GM21381 (cell line): ENCODE measurements around the gene UBTF.

Experiments used
- ATAC-seq: cut with Tn5 transposase; IDR thresholded peaks from one replicate; pipeline ENCODE4 v1.9.1; 2021; ENCODE audit warnings: mild to moderate bottlenecking, moderate library complexity; ENCODE audit not compliant: unreplicated experiment

Gene UBTF

GRCh38 chr17:44214230-44214494 lies 5.3 kb downstream of the UBTF start:
- ATAC-seq = no peak

GRCh38 chr17:44213403-44214229 lies 5.9 kb downstream of the UBTF start:
- no peak for ATAC-seq

GRCh38 chr17:44212507-44213402 lies 6.7 kb downstream of the UBTF start:
- no peak for ATAC-seq

- ATAC-seq = no peak
Observed at GRCh38 chr17:44211281-44212265, 7.9 kb downstream of the UBTF start.

GRCh38 chr17:44210342-44211192 lies 8.9 kb downstream of the UBTF start:
- peak; percentile 82 for ATAC-seq

GRCh38 chr17:44209786-44210341 lies 9.6 kb downstream of the UBTF start:
- no peak for ATAC-seq

- no peak for ATAC-seq
Observed at GRCh38 chr17:44207743-44208142, 11.7 kb downstream of the UBTF start.

- ATAC-seq = no peak
Observed at GRCh38 chr17:44207319-44207718, 12.2 kb downstream of the UBTF start.

GRCh38 chr17:44206825-44207155 lies 12.7 kb downstream of the UBTF start:
- no peak for ATAC-seq

- ATAC-seq = no peak
Observed at GRCh38 chr17:44205962-44206824, 13.3 kb downstream of the UBTF start.

- no peak for ATAC-seq
Observed at GRCh38 chr17:44204441-44204882, 15.0 kb downstream of the UBTF start.

- no peak for ATAC-seq
Observed at GRCh38 chr17:44203731-44204440, 15.6 kb downstream of the UBTF start.

- ATAC-seq = no peak
Observed at GRCh38 chr17:44202756-44203155, 16.7 kb downstream of the UBTF start.

GRCh38 chr17:44200478-44201155 lies 18.9 kb downstream of the UBTF start:
- peak; percentile 2 for ATAC-seq

- peak; percentile 68 for ATAC-seq
Observed at GRCh38 chr17:44199553-44200477, 19.7 kb downstream of the UBTF start, which contains the start of gene ATXN7L3. Gene ATXN7L3, minus strand, starts transcription at chr17:44199884. Its CDS starts 1,814 bp downstream, at chr17:44198070.
